Measurements from ENCODE around the gene PDE3A. TPM values are rescaled to one million over a fixed set of nuclear protein-coding genes. Genes with fewer than 3 reads are reported as not detected.

PDE3A gene
- polyA plus RNA-seq, 3 donors: 0.10 TPM; not detected in 2

DNA sequence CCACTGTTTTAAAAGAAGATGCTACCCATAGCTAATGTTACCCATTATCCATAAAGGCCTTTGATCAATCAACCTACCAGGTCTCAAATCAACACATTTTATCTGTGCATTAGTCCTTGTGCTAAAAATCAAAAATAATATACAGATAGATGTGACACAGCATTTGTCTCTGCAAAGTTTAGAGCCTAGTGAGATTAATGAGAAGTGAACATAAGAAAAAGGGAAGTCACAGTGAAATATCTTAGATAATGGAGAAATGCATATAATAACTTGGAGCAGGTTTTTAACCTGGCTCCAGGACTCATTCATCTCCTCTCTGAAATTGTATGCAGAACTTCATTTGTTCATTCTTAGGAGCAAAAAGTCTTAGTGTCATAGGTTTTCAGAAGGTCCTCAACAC is 7.2 kb downstream of the PDE3A start:
- DNase-seq: peak in 1 of 3 donors; percentile 23
- Mint-ChIP-seq H3K4me1 (peaks cover 3% of the 10 kb centered on the region), H3K9me3 (no peaks in the 10 kb centered on the region), H3K4me3 (no peak overlapping the region), H3K36me3 (no peaks in the 10 kb centered on the region), H3K27ac (no peak overlapping the region), H3K27me3 (ENCODE audit: low read depth in 3 of 3) (peaks cover 17 to 27% (median 18%) of the 10 kb centered on the region in 3 donors)
- Histone ChIP-seq H2AFZ (ENCODE audit: insufficient read depth, low read depth, low read length, poor library complexity, severe bottlenecking) (no peak overlapping the region), H3K4me1 (ENCODE audit: control insufficient read depth in 1 of 2, insufficient read depth in 2 of 2, low read length in 2 of 2) (no peaks in the 10 kb centered on the region), H3K4me3 (replicated peaks in 1 of 3; ENCODE audit: low read depth in 2 of 3, low read length in 3 of 3) (no peak overlapping the region), H3K4me2 (replicated peaks; ENCODE audit: extremely low read depth, low read length, poor library complexity, severe bottlenecking) (no peak overlapping the region), H3K79me2 (ENCODE audit: insufficient read depth, low read length) (no peaks in the 10 kb centered on the region), H4K20me1 (ENCODE audit: insufficient read depth, low read length) (no peaks in the 10 kb centered on the region), H3K36me3 (replicated peaks in 1 of 2; ENCODE audit: control insufficient read depth in 1 of 2, insufficient read depth in 2 of 2, low read length in 2 of 2) (no peaks in the 10 kb centered on the region), H3K9me3 (replicated peaks in 1 of 2; ENCODE audit: control insufficient read depth in 1 of 2, insufficient read depth in 1 of 2, low read length in 2 of 2) (no peaks in the 10 kb centered on the region), H3K9ac (ENCODE audit: insufficient read depth, low read length, poor library complexity, severe bottlenecking) (no peak overlapping the region), H3K27ac (ENCODE audit: low read depth in 1 of 2, low read length in 2 of 2) (no peak overlapping the region), H3K27me3 (ENCODE audit: control insufficient read depth in 2 of 2, insufficient read depth in 2 of 2, low read length in 2 of 2) (peaks cover 27 to 36% of the 10 kb centered on the region in 2 donors)
- TF ChIP-seq, protein P1, sequence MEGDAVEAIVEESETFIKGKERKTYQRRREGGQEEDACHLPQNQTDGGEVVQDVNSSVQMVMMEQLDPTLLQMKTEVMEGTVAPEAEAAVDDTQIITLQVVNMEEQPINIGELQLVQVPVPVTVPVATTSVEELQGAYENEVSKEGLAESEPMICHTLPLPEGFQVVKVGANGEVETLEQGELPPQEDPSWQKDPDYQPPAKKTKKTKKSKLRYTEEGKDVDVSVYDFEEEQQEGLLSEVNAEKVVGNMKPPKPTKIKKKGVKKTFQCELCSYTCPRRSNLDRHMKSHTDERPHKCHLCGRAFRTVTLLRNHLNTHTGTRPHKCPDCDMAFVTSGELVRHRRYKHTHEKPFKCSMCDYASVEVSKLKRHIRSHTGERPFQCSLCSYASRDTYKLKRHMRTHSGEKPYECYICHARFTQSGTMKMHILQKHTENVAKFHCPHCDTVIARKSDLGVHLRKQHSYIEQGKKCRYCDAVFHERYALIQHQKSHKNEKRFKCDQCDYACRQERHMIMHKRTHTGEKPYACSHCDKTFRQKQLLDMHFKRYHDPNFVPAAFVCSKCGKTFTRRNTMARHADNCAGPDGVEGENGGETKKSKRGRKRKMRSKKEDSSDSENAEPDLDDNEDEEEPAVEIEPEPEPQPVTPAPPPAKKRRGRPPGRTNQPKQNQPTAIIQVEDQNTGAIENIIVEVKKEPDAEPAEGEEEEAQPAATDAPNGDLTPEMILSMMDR (IDR thresholded peaks at IDR 0.05): no peak
- intact Hi-C loops (cut with micrococcal nuclease): no loop called here

DNA sequence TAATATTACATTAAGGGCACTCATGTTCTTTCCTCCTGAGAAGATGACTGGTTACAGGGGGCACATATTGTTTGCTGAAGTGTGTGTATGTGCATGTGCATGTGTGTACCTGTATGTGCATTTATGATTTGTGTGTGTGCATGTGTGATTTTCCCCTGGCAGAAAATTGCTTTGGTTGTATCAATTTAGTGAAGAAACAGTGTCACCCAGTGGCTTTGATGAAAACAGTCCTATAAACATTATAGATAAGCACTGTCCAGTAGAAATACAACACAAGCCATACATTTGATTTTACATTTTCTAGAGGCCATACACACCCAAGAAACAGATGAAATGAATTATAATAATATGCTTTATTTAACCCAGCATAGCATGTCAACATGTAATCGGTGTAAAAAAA is 8.6 kb downstream of the PDE3A start:
- Mint-ChIP-seq H3K27me3 (ENCODE audit: low read depth in 3 of 3) (peaks cover 6 to 14% (median 6%) of the 10 kb centered on the region in 3 donors), H3K4me1 (peaks cover 3% of the 10 kb centered on the region)
- no peak for DNase-seq

More for the DNA sequence above, 8.6 kb downstream of the PDE3A start:
- Mint-ChIP-seq H3K36me3 (no peaks in the 10 kb centered on the region), H3K9me3 (no peaks in the 10 kb centered on the region), H3K4me3 (no peak overlapping the region), H3K27ac (no peak overlapping the region)
- Histone ChIP-seq H3K4me2 (replicated peaks; ENCODE audit: extremely low read depth, low read length, poor library complexity, severe bottlenecking) (no peak overlapping the region), H3K27me3 (ENCODE audit: control insufficient read depth in 2 of 2, insufficient read depth in 2 of 2, low read length in 2 of 2) (peaks cover 15 to 22% of the 10 kb centered on the region in 2 donors), H3K4me1 (ENCODE audit: control insufficient read depth in 1 of 2, insufficient read depth in 2 of 2, low read length in 2 of 2) (no peaks in the 10 kb centered on the region), H3K79me2 (ENCODE audit: insufficient read depth, low read length) (no peaks in the 10 kb centered on the region), H3K36me3 (replicated peaks in 1 of 2; ENCODE audit: control insufficient read depth in 1 of 2, insufficient read depth in 2 of 2, low read length in 2 of 2) (no peaks in the 10 kb centered on the region), H2AFZ (ENCODE audit: insufficient read depth, low read depth, low read length, poor library complexity, severe bottlenecking) (no peak overlapping the region), H4K20me1 (ENCODE audit: insufficient read depth, low read length) (no peaks in the 10 kb centered on the region), H3K9me3 (replicated peaks in 1 of 2; ENCODE audit: control insufficient read depth in 1 of 2, insufficient read depth in 1 of 2, low read length in 2 of 2) (no peaks in the 10 kb centered on the region), H3K4me3 (replicated peaks in 1 of 3; ENCODE audit: low read depth in 2 of 3, low read length in 3 of 3) (no peak overlapping the region), H3K27ac (ENCODE audit: low read depth in 1 of 2, low read length in 2 of 2) (no peak overlapping the region), H3K9ac (ENCODE audit: insufficient read depth, low read length, poor library complexity, severe bottlenecking) (no peak overlapping the region)
- intact Hi-C loops (cut with micrococcal nuclease): no loop called here
- TF ChIP-seq, protein P1 (IDR thresholded peaks at IDR 0.05): no peak
- no CpG with 5 or more reads among the region's 1 CpG for WGBS (ENCODE audit: insufficient coverage)

Measured in CD14-positive monocyte (primary cell).